ENCODE data around the gene DNAJC22.
A peak's percentile ranks its signal among the peaks of the same experiment; 100 is the strongest.
"Not testable (repeated sequence)": the region's sequence is repeated elsewhere in the genome, so short reads cannot be mapped to it uniquely, and the experiment has no call there.

The DNAJC22 gene

GRCh38 chr12:49331380-49332222 is 15.1 kb upstream of the DNAJC22 start:
- no peak for DNase-seq

- no peak for DNase-seq
Measured at GRCh38 chr12:49332441-49332861, 14.2 kb upstream of the DNAJC22 start.

GRCh38 chr12:49332891-49333371 is 13.8 kb upstream of the DNAJC22 start:
- DNase-seq, result no peak

- not testable (repeated sequence) for DNase-seq
Measured at GRCh38 chr12:49333778-49334177, 12.9 kb upstream of the DNAJC22 start.

GRCh38 chr12:49334226-49334625 is 12.5 kb upstream of the DNAJC22 start:
- no peak for DNase-seq

- DNase-seq, result no peak
Measured at GRCh38 chr12:49334681-49335080, 12.0 kb upstream of the DNAJC22 start.

- DNase-seq, result no peak
Measured at GRCh38 chr12:49335118-49335954, 11.4 kb upstream of the DNAJC22 start.

- no peak for DNase-seq
Measured at GRCh38 chr12:49335955-49336644, 10.6 kb upstream of the DNAJC22 start.

- DNase-seq, result peak; percentile 83 to 91
Measured at GRCh38 chr12:49336645-49337584, 9.8 kb upstream of the DNAJC22 start, which contains the start of gene C1QL4. Gene C1QL4 (minus strand): TSS chr12:49337188. CDS start chr12:49336477, 711 bp downstream.

GRCh38 chr12:49338830-49339463 is 7.7 kb upstream of the DNAJC22 start:
- no peak for DNase-seq

GRCh38 chr12:49339464-49339861 is 7.2 kb upstream of the DNAJC22 start:
- DNase-seq, result no peak

GRCh38 chr12:49340095-49340870 is 6.4 kb upstream of the DNAJC22 start:
- no peak for DNase-seq

GRCh38 chr12:49340971-49341776 is 5.5 kb upstream of the DNAJC22 start:
- DNase-seq, result no peak

GRCh38 chr12:49341777-49342065 is 5.0 kb upstream of the DNAJC22 start:
- no peak for DNase-seq

GRCh38 chr12:49342066-49342913 is 4.4 kb upstream of the DNAJC22 start:
- peak; percentile 68 to 70 for DNase-seq

- DNase-seq, result peak; percentile 54 to 57
Measured at GRCh38 chr12:49342914-49343731, 3.6 kb upstream of the DNAJC22 start.

- no peak for DNase-seq
Measured at GRCh38 chr12:49344486-49345050, 2.1 kb upstream of the DNAJC22 start.

All from activated CD4-positive, alpha-beta T cell treated with anti-CD3 and anti-CD28 coated beads for 4 hours (primary cell).